Neural cell (in vitro differentiated cells): Measurements from ENCODE around the gene GAGE10. TPM values are rescaled to one million over a fixed set of nuclear protein-coding genes. Genes with fewer than 3 reads are reported as not detected.

Experiments
- H2AFZ ChIP-seq: fragments of 200-600, 300-800 bp; sonication (generic), shearing (Covaris generic); 2 replicates; pipeline ENCODE4 v1.6.0; 2014; ENCODE audit warnings: low read depth, mild to moderate bottlenecking, antibody characterized with exemption, low read length, moderate library complexity
- H3F3A ChIP-seq: fragments of 200-600 bp; shearing (Covaris generic); 2 replicates; pipeline ENCODE4 v1.6.1; 2016; ENCODE audit warnings: mild to moderate bottlenecking, moderate library complexity, mixed read lengths, antibody characterized with exemption, low read length; ENCODE audit not compliant: insufficient read depth, poor library complexity, severe bottlenecking
- H3K27ac ChIP-seq: fragments of 200-600, 300-800 bp; sonication (generic), shearing (Covaris generic); 2 replicates; pipeline ENCODE4 v1.5.1; 2014; ENCODE audit warnings: mild to moderate bottlenecking, low read length, moderate library complexity
- H3K27me3 ChIP-seq: fragments of 300-800, 200-600 bp; sonication (generic), shearing (Covaris generic); 2 replicates; pipeline ENCODE4 v1.6.0; 2014; ENCODE audit warnings: mild to moderate bottlenecking, low read depth, low read length, moderate library complexity; ENCODE audit not compliant: insufficient read depth
- H3K36me3 ChIP-seq: fragments of 300-800, 200-600 bp; sonication (generic), shearing (Covaris generic); 2 replicates; pipeline ENCODE4 v1.5.1; 2014; ENCODE audit warnings: mild to moderate bottlenecking, antibody characterized with exemption, low read length, moderate library complexity; ENCODE audit not compliant: insufficient read depth
- H3K4me2 ChIP-seq: fragments of 300-800, 200-600 bp; sonication (generic), shearing (Covaris generic); 2 replicates; pipeline ENCODE4 v1.6.0; 2014; ENCODE audit warnings: mild to moderate bottlenecking, low read length
- H3K4me3 ChIP-seq: fragments of 300-800, 200-600 bp; sonication (generic), shearing (Covaris generic); 2 replicates; pipeline ENCODE4 v1.5.1; 2014; ENCODE audit warnings: mild to moderate bottlenecking, low read length, moderate library complexity
- H3K79me2 ChIP-seq: fragments of 200-600 bp; shearing (Covaris generic); replicated peaks from 2 replicates; pipeline ENCODE4 v1.6.0; 2014; ENCODE audit warnings: mild to moderate bottlenecking, low read length, moderate library complexity; ENCODE audit not compliant: insufficient read depth
- H3K9ac ChIP-seq: fragments of 300-800, 200-600 bp; sonication (generic), shearing (Covaris generic); 2 replicates; pipeline ENCODE4 v1.6.1; 2016; ENCODE audit warnings: mild to moderate bottlenecking, low read length, mixed read lengths
- H3K9me2 ChIP-seq: fragments of 200-600 bp; shearing (Covaris generic); 2 replicates; pipeline ENCODE4 v1.6.1; 2016; ENCODE audit warnings: mild to moderate bottlenecking, low read length, mixed read lengths; ENCODE audit not compliant: insufficient read depth
- H3K9me3 ChIP-seq: fragments of 200-600, 300-800 bp; sonication (generic), shearing (Covaris generic); 2 replicates; pipeline ENCODE4 v1.6.1; 2016; ENCODE audit warnings: mild to moderate bottlenecking, mixed run types, low read length, moderate library complexity, mixed read lengths
- H4K20me1 ChIP-seq: fragments of 200-600 bp; shearing (Covaris generic); 2 replicates; pipeline ENCODE4 v1.6.1; 2016; ENCODE audit warnings: mild to moderate bottlenecking, mixed run types; ENCODE audit not compliant: insufficient read depth
- EP300 ChIP-seq: fragments of 450-650 bp; conservative IDR thresholded peaks from 2 replicates; pipeline ENCODE4 v1.6.1; 2014; ENCODE audit warnings: antibody characterized with exemption, mild to moderate bottlenecking, moderate library complexity; ENCODE audit not compliant: poor library complexity, severe bottlenecking
- EZH2 ChIP-seq: fragments of 200-600, 300-800 bp; shearing (Covaris generic), sonication (generic); IDR thresholded peaks from 2 replicates; pipeline ENCODE4 v1.6.1; 2014; ENCODE audit warnings: antibody characterized with exemption, low read length, borderline replicate concordance, mild to moderate bottlenecking; ENCODE audit not compliant: insufficient read depth, poor library complexity, severe bottlenecking
- MXI1 ChIP-seq: fragments of 450-650 bp; conservative IDR thresholded peaks from 2 replicates; pipeline ENCODE4 v1.6.1; 2014; ENCODE audit warnings: antibody characterized with exemption, mild to moderate bottlenecking; ENCODE audit not compliant: poor library complexity, severe bottlenecking
- POLR2AphosphoS5 ChIP-seq: IDR thresholded peaks from 2 replicates; pipeline ENCODE4 v1.6.1; 2012
- RAD21 ChIP-seq: fragments of 450-650 bp; conservative IDR thresholded peaks from 2 replicates; pipeline ENCODE4 v1.6.1; 2014; ENCODE audit warnings: antibody characterized with exemption, mild to moderate bottlenecking, moderate library complexity
- SMC3 ChIP-seq: fragments of 450-650 bp; conservative IDR thresholded peaks from 2 replicates; pipeline ENCODE4 v1.6.1; 2014; ENCODE audit warnings: antibody characterized with exemption, mild to moderate bottlenecking, moderate library complexity; ENCODE audit not compliant: poor library complexity
- TAF1 ChIP-seq: IDR thresholded peaks from 2 replicates; pipeline ENCODE4 v1.6.1; 2012; ENCODE audit warnings: low read depth
- polyA plus RNA-seq: library from polyadenylated mRNA; depleted of rRNA; stranded (reverse); fragments of >200 nt; gene quantifications from 2 replicates; pipeline ENCODE4 v1.2.3, GENCODE V29; 2014
- TF ChIP-seq, protein P1 (sequence below): fragments of 450-650 bp; IDR thresholded peaks from 2 replicates; pipeline ENCODE4 v1.5.1; 2014; ENCODE audit warnings: antibody characterized with exemption, mild to moderate bottlenecking, moderate library complexity; ENCODE audit not compliant: poor library complexity, severe bottlenecking
- TF ChIP-seq, protein P2 (sequence below): IDR thresholded peaks from 2 replicates; pipeline ENCODE4 v1.6.1; 2012; ENCODE audit warnings: borderline replicate concordance

Gene GAGE10
- polyA plus RNA-seq, 1 donor from 2014 or later: not detected

DNA sequence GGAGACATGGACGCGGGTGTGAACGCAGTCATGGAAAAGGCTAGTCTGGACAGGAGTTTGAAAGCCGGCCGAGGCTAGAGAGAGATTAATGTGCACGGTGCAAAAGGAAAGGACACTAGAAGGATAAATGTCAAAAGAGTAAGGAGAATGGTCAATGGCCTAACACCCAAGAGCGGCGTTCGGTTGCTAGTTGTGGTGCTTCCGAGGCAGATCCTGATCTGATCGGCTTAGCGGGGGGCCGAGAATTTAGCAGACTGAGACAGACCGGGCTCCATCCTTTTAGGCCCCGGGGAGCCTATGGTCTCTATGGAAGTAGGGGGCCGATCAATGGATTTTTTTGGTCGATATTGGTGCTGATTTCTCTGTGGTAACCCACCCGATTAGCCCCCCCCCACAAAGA lies 6.9 kb downstream of the GAGE10 start:
- no peak overlapping the region for H3K4me3 ChIP-seq
- H3K36me3 ChIP-seq: no peaks in the 10 kb centered on the region
- no peaks in the 10 kb centered on the region for H3K27me3 ChIP-seq
- no peak overlapping the region for H2AFZ ChIP-seq
- TF ChIP-seq RAD21: no peak
- TF ChIP-seq, protein P1, sequence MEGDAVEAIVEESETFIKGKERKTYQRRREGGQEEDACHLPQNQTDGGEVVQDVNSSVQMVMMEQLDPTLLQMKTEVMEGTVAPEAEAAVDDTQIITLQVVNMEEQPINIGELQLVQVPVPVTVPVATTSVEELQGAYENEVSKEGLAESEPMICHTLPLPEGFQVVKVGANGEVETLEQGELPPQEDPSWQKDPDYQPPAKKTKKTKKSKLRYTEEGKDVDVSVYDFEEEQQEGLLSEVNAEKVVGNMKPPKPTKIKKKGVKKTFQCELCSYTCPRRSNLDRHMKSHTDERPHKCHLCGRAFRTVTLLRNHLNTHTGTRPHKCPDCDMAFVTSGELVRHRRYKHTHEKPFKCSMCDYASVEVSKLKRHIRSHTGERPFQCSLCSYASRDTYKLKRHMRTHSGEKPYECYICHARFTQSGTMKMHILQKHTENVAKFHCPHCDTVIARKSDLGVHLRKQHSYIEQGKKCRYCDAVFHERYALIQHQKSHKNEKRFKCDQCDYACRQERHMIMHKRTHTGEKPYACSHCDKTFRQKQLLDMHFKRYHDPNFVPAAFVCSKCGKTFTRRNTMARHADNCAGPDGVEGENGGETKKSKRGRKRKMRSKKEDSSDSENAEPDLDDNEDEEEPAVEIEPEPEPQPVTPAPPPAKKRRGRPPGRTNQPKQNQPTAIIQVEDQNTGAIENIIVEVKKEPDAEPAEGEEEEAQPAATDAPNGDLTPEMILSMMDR: no peak
- TF ChIP-seq, protein P2, sequence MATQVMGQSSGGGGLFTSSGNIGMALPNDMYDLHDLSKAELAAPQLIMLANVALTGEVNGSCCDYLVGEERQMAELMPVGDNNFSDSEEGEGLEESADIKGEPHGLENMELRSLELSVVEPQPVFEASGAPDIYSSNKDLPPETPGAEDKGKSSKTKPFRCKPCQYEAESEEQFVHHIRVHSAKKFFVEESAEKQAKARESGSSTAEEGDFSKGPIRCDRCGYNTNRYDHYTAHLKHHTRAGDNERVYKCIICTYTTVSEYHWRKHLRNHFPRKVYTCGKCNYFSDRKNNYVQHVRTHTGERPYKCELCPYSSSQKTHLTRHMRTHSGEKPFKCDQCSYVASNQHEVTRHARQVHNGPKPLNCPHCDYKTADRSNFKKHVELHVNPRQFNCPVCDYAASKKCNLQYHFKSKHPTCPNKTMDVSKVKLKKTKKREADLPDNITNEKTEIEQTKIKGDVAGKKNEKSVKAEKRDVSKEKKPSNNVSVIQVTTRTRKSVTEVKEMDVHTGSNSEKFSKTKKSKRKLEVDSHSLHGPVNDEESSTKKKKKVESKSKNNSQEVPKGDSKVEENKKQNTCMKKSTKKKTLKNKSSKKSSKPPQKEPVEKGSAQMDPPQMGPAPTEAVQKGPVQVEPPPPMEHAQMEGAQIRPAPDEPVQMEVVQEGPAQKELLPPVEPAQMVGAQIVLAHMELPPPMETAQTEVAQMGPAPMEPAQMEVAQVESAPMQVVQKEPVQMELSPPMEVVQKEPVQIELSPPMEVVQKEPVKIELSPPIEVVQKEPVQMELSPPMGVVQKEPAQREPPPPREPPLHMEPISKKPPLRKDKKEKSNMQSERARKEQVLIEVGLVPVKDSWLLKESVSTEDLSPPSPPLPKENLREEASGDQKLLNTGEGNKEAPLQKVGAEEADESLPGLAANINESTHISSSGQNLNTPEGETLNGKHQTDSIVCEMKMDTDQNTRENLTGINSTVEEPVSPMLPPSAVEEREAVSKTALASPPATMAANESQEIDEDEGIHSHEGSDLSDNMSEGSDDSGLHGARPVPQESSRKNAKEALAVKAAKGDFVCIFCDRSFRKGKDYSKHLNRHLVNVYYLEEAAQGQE: no peak
- no peak for TF ChIP-seq MXI1
- no peak for TF ChIP-seq SMC3
- no peak for TF ChIP-seq EZH2
- TF ChIP-seq EP300: no peak
- no peak for TF ChIP-seq TAF1
- no peak for TF ChIP-seq POLR2AphosphoS5
- no peaks in the 10 kb centered on the region for H3K9me2 ChIP-seq
- no peak overlapping the region for H3K4me2 ChIP-seq
- no peak overlapping the region for H3K27ac ChIP-seq
- no peak overlapping the region for H3K9ac ChIP-seq
- no peaks in the 10 kb centered on the region for H3K79me2 ChIP-seq
- H3F3A ChIP-seq: no peaks in the 10 kb centered on the region
- no peaks in the 10 kb centered on the region for H4K20me1 ChIP-seq
- H3K9me3 ChIP-seq: no peaks in the 10 kb centered on the region

DNA sequence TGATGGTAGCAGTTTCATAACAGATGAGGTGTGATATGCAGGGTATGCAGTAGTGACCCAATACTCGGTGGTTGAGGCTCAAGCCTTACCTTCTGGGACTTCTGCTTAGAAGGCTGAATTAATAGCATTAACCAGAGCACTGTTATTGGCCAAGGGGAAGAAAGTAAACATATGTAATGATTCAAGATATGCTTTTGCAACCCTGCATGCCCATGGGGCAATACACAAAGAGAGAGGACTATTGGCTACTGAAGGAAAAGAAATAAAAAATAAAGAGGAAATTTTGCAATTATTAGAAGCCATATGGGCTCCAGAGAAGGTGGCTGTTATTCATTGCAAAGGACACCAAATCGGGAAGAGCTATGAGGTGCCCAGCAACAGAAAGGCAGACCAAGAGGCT lies 8.7 kb downstream of the GAGE10 start:
- Histone ChIP-seq H3K9me2 (no peaks in the 10 kb centered on the region), H3K9ac (no peak overlapping the region), H4K20me1 (no peaks in the 10 kb centered on the region), H3K4me2 (no peak overlapping the region), H3K27me3 (no peaks in the 10 kb centered on the region), H3K79me2 (no peaks in the 10 kb centered on the region), H3K36me3 (no peaks in the 10 kb centered on the region), H2AFZ (no peak overlapping the region), H3K27ac (no peak overlapping the region), H3F3A (no peaks in the 10 kb centered on the region), H3K9me3 (no peaks in the 10 kb centered on the region), H3K4me3 (no peak overlapping the region)
- TF ChIP-seq EZH2 (no peak), MXI1 (no peak), SMC3 (no peak)
- TF ChIP-seq, protein P1: no peak
- TF ChIP-seq, protein P2: no peak
